Smooth muscle cell (in vitro differentiated cells): ENCODE results near the gene NKTR. TPM values are rescaled to one million over a fixed set of nuclear protein-coding genes. Genes with fewer than 3 reads are reported as not detected.

Experiments used
- DNase-seq: peaks from one replicate; lab custom pipeline; 2025; ENCODE audit not compliant: unreplicated experiment; lab: John Stamatoyannopoulos, UW
- H2AFZ ChIP-seq: fragments of 200-600 bp; sonication (generic); 2 replicates; pipeline ENCODE4 v1.6.0; 2016; ENCODE audit warnings: antibody characterized with exemption, low read depth, mild to moderate bottlenecking
- H3F3A ChIP-seq: fragments of 200-600 bp; sonication (generic); 2 replicates; pipeline ENCODE4 v1.6.0; 2017; ENCODE audit warnings: antibody characterized with exemption, low read depth
- H3K27ac ChIP-seq: fragments of 200-600 bp; sonication (generic); 2 replicates; pipeline ENCODE4 v1.5.1; 2016; ENCODE audit warnings: low read depth, mild to moderate bottlenecking
- H3K27me3 ChIP-seq: fragments of 200-600 bp; sonication (generic); 2 replicates; pipeline ENCODE4 v1.6.1; 2016; ENCODE audit warnings: low read depth, mild to moderate bottlenecking
- H3K36me3 ChIP-seq: fragments of 200-600 bp; sonication (generic); 2 replicates; pipeline ENCODE4 v1.5.1; 2016; ENCODE audit warnings: low read depth
- H3K4me1 ChIP-seq: fragments of 200-600 bp; sonication (generic); 2 replicates; pipeline ENCODE4 v1.5.1; 2016; ENCODE audit warnings: low read depth
- H3K4me2 ChIP-seq: fragments of 200-600 bp; sonication (generic); 2 replicates; pipeline ENCODE4 v1.6.0; 2016; ENCODE audit warnings: mild to moderate bottlenecking
- H3K4me3 ChIP-seq: fragments of 200-600 bp; sonication (generic); 2 replicates; pipeline ENCODE4 v1.5.1; 2016; ENCODE audit warnings: mild to moderate bottlenecking
- H3K79me2 ChIP-seq: fragments of 200-600 bp; sonication (generic); 2 replicates; pipeline ENCODE4 v1.6.0; 2016; ENCODE audit warnings: low read depth, mild to moderate bottlenecking
- H3K9ac ChIP-seq: fragments of 200-600 bp; sonication (generic); 2 replicates; pipeline ENCODE4 v1.6.0; 2016; ENCODE audit warnings: low read depth
- H3K9me3 ChIP-seq: fragments of 200-600 bp; sonication (generic); replicated peaks from 2 replicates; pipeline ENCODE4 v1.5.1; 2016; ENCODE audit warnings: low read depth
- H4K20me1 ChIP-seq: fragments of 200-600 bp; sonication (generic); 2 replicates; pipeline ENCODE4 v1.6.0; 2016; ENCODE audit warnings: low read depth
- CTCF ChIP-seq: fragments of 200-600 bp; sonication (generic); IDR thresholded peaks from 2 replicates; pipeline ENCODE4 v1.5.1; 2017; ENCODE audit warnings: borderline replicate concordance, mild to moderate bottlenecking, antibody characterized with exemption; ENCODE audit not compliant: insufficient read depth, poor library complexity, severe bottlenecking
- WGBS: methylation state at CpG from one replicate; pipeline ENCODE4 v1.1.7; 2016; ENCODE audit warnings: low lambda C conversion rate; 5-methylcytosine and 5-hydroxymethylcytosine counted together
- polyA plus RNA-seq: library from polyadenylated mRNA; unstranded; fragments of >200 nt; fragmentation: Nextera tagmentation; extraction: Ambion mirVana; gene quantifications from 2 replicates; pipeline ENCODE4 v1.2.1, GENCODE V29; 2016
- total RNA-seq: library from RNA; depleted of rRNA; stranded (reverse); fragments of >200 nt; gene quantifications from 2 replicates; pipeline ENCODE4 v1.2.3, GENCODE V29; 2014

NKTR gene
- total and polyA plus RNA-seq, 2 experiments from 2014 or later = 37.1 to 91.3 TPM

GRCh38 chr3:42690766-42691680, 90.5 kb downstream of the NKTR start:
- Histone ChIP-seq H3K79me2 (no peaks in the 10 kb centered on the region), H3K9me3 (no peaks in the 10 kb centered on the region), H3K36me3 (no peaks in the 10 kb centered on the region), H3K4me2 (no peak overlapping the region), H3K4me3 (no peak overlapping the region), H3K4me1 (no peaks in the 10 kb centered on the region), H3F3A (no peaks in the 10 kb centered on the region), H4K20me1 (no peaks in the 10 kb centered on the region), H3K9ac (no peak overlapping the region), H3K27me3 (peaks cover 11% of the 10 kb centered on the region), H2AFZ (no peak overlapping the region), H3K27ac (no peak overlapping the region)
- DNase-seq = no peak
- no peak for TF ChIP-seq CTCF
- WGBS = 95% methylated on average over 10 of the region's 10 CpGs

- DNase-seq = no peak
- Histone ChIP-seq H3K27ac (no peak overlapping the region), H4K20me1 (no peaks in the 10 kb centered on the region), H3K4me3 (no peak overlapping the region), H3K9me3 (no peaks in the 10 kb centered on the region), H3K4me2 (no peak overlapping the region), H3K4me1 (no peaks in the 10 kb centered on the region), H3F3A (no peaks in the 10 kb centered on the region), H3K27me3 (peaks cover 17% of the 10 kb centered on the region), H3K36me3 (no peaks in the 10 kb centered on the region), H3K9ac (no peak overlapping the region), H2AFZ (no peak overlapping the region), H3K79me2 (no peaks in the 10 kb centered on the region)
- TF ChIP-seq CTCF = no peak
- 88% methylated on average over 13 of the region's 13 CpGs for WGBS
Observed at GRCh38 chr3:42691816-42692666, 91.6 kb downstream of the NKTR start.

GRCh38 chr3:42692667-42693529, 92.4 kb downstream of the NKTR start:
- Histone ChIP-seq H2AFZ (no peak overlapping the region), H3K9ac (no peak overlapping the region), H3K27me3 (peaks cover 17% of the 10 kb centered on the region), H3K4me1 (no peaks in the 10 kb centered on the region), H3K27ac (no peak overlapping the region), H3K9me3 (no peaks in the 10 kb centered on the region), H3K4me2 (no peak overlapping the region), H3K79me2 (no peaks in the 10 kb centered on the region), H3K4me3 (no peak overlapping the region), H3F3A (no peaks in the 10 kb centered on the region), H4K20me1 (no peaks in the 10 kb centered on the region), H3K36me3 (no peaks in the 10 kb centered on the region)
- no peak for TF ChIP-seq CTCF
- 89% methylated on average over 17 of the region's 17 CpGs for WGBS
- no peak for DNase-seq
